Dermis blood vessel endothelial cell (primary cell): Measurements from ENCODE around the gene MERTK. TPM values are rescaled to one million over a fixed set of nuclear protein-coding genes. Genes with fewer than 3 reads are reported as not detected.
"Not testable (repeated sequence)": the region's sequence is repeated elsewhere in the genome, so short reads cannot be mapped to it uniquely, and the experiment has no call there.

Source experiments
- DNase-seq: peaks from one replicate; pipeline ENCODE4 v3.0.0; 2010
- total RNA-seq: library from RNA; depleted of rRNA; stranded (reverse); fragments of >200 nt; gene quantifications from 2 replicates; pipeline ENCODE4 v1.2.3, GENCODE V29; 2014

Gene MERTK
- total RNA-seq, 1 donor from 2014 or later: 25.0 TPM

DNA sequence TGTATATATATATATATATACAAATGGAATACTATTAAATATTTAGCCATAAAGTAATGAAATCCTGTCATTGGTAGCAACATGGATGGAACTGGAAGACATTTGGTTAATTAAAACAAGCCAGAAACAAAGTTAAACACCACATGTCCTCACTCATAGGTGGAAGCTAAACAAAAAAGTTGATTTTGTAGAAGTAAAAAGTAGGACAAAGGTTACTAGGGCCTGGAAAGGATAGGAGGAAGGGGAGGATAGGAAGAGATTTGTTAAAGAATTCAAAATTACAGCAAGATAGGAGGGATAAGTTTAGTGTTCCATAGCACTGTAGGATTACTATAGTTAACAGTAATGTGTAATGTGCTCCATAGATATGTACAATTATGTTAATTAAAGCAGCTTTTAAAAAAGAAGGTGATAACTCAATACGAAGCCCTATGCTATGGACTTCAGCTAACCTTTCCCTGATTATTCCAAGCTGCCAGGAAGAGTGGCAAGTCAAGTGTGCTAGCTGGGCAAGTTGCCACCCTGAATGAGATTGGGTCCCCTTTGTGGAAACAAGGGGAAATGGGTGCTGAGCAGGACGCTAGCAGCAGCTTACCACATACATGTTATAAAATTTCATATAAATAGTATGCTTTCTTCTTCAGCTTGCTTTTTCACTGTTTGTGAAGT is 12.3 kb downstream of the MERTK start:
- no peak for DNase-seq

DNA sequence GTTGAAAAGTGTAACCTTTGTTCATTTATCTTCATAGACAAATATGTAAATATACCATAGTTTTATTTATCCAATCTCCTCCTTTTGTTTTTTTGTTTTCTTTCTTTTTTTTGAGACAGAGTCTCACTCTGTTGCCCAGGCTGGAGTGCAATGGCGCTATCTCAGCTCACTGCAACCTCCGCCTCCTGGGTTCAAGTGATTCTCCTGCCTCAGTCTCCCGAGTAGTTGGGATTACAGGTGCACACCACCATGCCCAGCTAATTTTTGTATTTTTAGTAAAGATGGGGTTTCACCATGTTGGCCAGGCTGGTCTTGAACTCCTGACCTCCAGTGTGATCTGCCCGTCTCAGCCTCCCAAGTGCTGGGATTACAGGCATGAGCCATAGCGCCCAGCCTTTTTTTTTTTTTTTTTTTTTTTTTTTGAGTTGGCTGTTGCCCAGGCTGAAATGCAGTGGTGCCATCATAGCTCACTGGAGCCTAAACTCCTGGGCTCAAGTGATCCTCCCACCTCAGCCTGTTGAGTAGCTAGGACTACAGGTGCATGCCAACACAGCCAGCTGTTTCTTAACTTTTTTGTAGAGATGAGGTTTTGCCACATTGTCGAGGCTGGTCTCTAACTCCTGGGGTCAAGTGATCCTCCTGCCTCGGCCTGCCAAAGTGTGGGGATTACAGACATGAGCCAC is 13.0 kb downstream of the MERTK start:
- not testable (repeated sequence) for DNase-seq

DNA sequence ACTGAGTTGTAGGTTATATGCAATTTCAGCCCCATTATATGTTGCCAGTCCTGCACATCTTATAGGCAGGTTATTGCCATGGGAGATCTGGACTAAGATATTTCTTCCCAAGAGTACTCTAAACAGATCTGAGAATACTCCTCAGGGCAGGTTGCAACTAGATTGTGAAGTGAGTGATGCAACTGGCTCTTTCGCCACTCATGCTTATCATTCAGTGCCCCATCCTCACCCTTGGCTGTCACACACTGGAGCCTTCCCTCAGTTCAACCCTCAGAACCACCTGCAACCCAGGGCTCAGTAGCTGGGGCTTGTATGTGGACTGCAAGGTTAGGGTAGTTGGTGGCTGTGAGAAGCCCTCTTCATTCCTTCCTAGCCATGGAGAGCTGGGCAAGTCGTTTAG is 14.1 kb downstream of the MERTK start:
- DNase-seq: no peak

DNA sequence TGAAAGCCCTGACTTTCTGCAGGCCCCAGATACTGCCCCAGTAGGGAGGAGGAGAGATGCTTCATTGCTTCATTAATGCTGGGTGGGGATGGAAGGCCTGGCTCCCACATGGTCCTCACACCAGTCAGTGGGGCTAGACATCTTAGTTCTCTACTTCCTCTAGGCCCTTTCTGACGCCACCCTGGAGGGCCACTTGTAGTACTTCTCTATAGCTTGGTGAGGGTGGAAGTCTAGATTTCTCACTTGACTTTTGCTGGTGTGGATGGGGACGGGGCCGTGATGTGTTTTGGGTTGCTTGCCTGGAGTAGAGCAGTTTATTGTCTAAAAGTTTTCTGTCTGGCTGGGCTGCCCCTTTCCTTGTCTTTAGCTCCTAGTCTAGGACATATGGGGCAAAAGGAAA is 18.7 kb downstream of the MERTK start:
- no peak for DNase-seq

DNA sequence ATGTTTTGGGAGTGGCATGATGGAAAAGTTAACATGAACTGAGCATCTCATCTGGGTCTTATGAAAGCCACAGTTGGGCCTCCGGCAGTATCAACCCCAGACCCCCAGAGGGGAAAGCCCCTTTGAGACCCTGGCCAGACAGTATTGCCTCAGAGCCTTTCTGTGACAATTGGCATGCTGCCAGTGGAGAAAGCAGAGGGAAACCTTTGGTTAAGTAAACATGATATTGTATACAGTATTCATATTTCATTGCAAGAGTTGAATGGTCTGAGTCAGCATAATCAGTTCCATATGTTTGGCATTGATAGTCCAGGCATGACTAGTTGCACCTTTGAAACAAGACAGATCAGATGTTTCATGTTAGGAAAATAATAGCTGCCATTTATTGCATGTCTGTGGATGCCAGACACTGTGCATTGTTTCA is 20.0 kb downstream of the MERTK start:
- DNase-seq: no peak

DNA sequence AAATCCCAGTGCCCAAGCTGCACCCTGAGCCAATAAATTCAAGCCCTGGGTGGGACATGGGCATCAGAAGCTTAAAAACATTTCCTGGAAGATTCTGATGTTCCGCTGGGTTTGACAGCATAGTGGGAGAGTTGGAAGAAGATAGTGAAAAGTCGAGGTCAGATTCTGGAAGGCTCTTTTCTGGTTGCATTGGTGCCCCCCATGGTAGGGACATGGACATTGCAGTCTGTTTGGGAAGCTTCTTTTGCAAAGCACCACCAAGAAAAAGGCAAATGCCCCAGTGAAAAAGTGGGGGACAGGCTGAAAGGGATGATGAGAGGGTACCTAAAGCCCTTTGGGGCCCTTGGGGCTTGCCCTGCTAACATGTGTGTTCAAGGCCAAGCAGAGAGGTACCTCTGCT is 21.0 kb downstream of the MERTK start:
- peak; percentile 31 for DNase-seq

DNA sequence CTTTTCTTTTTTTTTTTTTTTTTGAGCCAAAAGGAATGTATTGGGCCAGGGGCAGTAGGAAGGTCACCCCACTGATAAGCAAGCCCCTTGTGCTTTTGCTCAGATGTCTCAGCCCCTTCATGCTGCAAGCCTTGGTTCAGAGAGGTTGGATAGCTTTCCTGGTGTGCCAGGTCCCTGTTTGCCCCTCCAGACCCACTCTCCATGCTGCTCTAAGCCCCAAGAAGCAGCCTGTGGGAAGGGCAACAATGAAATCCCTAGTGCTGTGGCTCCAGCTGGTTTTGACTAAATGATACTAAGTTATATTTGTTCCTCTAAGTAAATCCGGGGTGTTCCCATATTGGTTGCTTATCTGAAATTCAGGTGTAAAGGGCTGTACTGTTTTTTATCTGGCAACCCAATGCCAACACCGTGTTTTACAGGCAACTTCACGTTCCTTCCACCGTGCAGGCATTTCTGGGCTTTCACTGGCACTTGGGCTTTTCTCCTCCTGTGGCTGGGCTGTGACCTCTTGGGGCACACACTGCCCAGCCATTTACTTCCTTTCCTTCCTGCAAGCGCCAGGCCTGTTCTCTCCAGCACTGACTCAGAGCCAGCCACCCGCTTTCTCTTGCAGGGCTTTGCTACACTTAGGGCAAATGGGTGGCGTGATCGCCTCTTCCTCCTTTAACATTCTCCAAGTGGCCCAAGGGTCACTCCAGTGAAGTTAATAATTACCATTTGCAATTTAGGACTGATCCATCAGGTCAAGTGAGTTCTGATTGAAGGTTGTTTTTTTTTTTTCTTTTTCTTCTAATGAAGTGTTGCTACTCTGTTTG is 21.6 kb downstream of the MERTK start:
- DNase-seq: peak; percentile 82

DNA sequence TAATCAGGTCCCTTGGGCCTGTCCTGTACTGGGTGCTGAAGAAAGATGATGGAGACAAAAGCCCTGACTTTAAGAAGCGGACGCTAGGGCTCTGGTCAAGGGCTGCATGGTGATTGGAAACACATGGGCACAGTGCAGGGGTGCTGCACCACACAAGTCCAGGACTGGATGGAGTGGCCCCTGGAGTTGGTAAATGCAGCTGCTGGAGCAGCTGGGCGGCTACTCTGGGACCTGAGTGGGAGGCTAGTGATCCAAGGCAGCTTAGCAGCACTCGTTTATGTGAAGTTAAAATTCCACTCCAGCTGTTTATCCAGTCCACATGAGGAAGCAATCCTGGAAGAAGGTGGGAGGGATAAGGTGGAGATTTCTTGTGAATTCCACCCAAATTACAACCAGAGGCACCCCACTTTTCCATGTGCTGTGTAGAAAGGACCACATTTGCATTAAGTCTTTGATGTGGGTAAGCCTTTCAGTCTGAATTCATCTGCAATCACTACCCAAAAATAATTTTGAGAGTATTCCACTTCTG is 24.9 kb downstream of the MERTK start:
- no peak for DNase-seq

DNA sequence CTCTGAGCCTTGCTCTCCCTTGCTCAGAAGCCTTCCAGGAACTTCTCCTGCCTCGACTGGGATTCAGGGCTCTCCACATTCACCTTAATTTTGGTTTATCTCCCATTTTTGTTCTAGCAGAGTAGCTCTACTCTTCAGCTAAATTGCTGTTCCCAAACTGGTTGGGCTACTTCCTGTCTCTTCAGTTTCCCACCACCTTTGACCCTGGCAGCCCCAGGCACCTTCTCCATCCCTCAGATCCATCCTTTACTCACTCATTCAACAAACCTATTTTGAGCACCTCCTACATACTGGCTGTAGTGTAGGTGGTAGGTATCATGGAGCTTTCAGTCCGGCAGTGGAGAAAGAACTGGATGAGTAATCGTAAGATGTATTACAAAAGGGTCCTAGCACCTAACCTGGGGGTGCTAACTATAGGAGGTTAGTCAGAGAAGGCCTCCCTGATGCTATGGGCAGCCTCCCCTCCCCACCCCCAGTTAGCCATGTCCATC is 26.3 kb downstream of the MERTK start:
- DNase-seq: no peak

DNA sequence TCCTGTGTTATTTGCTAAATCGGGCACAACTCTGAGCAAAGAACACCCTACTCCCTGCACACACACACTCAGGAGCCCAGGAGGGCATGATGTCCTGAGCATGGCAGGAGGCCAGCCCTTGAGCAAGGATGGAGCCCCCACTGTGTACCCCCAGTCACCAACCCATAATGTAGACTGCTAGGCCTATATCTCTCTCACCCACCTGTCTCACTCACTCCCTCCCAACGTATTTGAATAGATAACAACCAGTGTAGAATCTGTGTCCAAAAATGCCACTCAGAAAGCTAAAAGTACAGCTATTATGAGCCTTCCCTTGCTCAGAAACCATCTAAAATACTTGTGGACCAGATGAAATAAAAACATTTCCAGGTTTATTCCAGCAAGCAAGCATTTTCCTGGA is 29.3 kb downstream of the MERTK start:
- DNase-seq: no peak

DNA sequence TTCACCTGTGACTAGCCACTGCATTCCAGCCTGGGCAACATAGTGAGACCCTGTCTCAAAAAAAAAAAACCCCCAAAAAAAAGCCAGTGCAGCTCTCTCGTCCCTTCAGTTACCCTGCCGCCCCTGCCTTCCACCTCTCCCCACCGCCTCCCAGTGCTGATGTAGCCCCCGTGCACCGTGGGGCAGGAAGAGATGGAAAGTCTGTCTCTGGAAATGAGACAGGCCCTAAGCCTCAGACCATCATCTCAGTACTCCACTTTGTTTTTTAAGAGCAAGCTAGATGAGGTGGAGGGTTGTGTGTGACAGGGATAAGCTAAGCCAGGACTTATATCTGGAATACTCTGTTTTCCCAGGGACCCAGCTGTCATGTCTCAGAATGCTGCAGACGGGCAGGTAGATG is 32.0 kb downstream of the MERTK start:
- DNase-seq: no peak

DNA sequence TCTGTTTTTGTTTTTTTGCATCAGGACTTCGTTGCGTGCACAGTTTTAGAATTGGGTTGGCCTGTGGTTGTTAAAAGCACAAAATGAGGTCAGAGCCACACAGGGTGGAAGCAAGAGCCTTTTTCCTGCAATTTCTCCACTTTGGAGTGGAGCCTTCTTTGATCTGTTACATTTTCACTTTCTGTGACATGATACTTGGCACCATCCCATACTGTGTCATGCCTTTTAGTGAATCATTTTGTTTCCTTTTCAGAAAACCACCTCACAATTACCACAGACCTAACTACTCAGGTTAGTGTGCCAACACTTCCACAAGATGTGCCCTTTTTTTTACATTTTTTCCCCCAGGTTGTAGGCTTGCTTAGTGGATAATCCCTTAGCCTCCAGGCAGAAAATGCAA is 32.5 kb downstream of the MERTK start:
- peak; percentile 77 for DNase-seq

DNA sequence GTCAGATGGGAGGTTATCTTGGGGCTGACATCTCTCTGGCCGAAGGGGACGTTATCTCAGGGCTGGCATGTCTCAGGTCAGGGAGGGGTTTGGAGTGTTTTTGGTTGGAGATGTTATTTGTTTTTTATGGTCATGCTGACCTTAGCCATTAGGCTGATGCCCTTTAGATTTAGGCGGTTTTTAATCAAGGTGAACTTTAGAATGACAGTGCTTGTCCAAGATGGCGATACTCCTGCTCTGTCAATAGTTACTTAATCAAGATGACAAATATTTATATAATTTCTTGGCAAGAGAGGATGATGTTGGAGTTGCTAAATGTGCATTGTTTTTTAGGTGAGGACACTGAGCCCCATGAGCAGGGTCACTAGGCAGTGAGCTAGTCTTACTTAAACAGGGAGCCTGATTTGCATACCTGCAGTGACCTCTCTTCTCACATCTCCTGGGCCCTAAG is 34.5 kb downstream of the MERTK start:
- no peak for DNase-seq

DNA sequence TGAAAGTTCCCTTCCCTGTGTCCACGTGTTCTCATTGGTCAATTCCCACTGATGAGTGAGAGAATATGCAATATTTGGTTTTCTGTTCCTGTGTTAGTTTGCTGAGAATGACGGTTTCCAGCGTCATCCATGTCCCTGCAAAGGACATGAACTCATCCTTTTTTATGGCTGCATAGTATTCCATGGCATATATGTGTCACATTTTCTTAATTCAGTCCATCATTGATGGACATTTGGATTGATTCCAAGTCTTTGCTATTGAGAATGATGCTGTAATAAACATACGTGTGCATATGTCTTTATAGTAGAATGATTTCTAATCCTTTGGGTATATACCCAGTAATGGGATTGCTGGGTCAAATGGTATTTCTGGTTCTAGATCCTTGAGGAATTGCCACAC is 35.5 kb downstream of the MERTK start:
- not testable (repeated sequence) for DNase-seq

DNA sequence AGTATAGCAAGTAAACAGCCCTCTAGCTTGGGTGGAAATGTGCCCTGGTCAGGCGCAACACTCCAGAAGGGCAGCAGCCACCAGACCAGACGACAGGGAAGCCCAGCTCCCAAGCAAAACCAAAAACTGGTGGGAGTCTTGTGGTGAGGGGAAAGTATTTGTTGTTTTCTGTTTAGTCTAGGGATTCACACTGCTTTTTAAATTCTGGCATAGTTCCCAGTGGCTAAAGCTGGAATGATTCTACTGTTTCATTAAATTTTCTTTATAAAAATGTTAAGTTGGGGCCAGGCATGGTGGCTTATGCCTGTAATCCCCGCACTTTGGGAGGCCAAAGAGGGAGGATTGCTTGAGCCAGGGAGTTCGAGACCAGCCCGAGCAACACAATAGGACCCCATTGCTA is 38.5 kb downstream of the MERTK start:
- DNase-seq: no peak

DNA sequence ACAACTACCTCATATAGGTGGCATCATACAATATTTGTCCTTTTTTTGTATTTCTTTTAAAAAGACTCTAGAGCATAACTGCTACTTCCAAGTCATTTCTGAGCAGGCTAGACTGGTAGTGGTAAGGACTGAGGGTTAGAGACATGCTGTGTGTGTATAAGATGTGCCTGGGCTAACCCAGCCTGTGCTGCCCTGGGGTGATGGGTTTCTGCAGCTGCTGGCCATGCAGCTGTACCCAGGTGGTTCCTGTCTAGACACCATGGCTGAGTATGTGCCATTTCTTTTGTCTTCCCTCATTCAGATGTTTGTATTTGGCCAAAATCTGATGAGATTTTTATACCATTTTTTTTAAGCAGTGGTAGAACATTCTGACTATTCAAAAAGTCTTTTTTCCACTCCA is 40.0 kb downstream of the MERTK start:
- DNase-seq: peak; percentile 78

DNA sequence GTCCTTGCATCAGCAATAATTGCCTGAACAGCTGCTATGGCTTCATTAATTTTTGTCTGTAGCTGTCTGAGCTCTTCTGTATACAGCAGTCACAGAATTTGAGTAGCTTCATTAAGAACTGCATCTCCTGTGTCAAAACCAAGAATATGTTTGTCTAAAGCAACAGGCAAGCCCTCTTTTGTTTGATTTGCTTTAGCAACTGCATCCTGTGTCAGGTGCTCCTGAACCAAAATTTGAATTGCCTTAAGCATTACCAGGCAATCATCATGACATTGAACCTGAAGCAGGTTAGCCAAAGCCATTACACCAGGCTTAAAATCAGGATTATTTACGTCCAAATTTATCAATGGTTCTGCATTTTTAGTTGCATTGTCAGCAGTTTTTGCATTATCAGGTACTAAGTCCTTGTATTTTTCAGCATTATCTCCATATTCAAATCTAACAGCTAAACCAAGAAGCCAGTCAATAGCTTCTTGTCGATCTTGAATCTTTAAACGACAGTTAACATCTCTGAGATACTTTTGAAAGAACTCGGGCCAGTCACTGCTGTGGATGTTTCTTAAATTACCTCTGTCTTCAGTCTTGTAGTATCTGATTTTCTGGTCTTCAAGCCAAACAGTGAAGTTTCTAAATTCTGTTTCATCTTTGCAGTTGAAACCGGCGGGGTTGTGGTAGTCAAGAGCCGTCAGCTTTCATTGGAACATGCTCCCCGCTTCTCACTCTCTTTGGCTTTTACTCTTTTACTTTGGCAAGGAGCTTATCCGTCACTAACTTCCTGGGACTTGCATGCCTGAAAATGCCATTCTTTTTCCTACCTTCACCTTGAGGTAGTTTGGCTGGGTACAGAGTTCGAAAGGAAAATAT is 42.2 kb downstream of the MERTK start:
- DNase-seq: no peak

DNA sequence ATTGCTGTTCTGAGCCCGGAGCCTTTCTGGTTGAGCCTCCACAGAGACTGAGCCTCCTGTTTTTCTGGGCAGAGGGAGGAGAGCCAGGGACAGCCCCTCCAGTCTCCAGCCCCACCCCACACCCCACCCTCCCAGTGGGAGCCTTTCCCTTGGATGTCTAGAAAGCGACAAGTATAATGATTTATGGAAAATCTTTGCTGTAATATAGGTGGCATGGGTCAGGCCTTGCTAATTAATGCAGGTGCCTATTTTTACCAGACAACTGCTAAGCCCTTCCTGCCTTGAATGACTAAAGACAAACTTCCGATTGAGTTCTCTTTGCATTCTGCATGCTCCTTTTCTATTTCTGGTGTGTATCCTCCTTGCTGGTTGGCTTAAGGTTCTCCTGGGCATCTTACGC is 43.1 kb downstream of the MERTK start:
- peak; percentile 49 for DNase-seq

DNA sequence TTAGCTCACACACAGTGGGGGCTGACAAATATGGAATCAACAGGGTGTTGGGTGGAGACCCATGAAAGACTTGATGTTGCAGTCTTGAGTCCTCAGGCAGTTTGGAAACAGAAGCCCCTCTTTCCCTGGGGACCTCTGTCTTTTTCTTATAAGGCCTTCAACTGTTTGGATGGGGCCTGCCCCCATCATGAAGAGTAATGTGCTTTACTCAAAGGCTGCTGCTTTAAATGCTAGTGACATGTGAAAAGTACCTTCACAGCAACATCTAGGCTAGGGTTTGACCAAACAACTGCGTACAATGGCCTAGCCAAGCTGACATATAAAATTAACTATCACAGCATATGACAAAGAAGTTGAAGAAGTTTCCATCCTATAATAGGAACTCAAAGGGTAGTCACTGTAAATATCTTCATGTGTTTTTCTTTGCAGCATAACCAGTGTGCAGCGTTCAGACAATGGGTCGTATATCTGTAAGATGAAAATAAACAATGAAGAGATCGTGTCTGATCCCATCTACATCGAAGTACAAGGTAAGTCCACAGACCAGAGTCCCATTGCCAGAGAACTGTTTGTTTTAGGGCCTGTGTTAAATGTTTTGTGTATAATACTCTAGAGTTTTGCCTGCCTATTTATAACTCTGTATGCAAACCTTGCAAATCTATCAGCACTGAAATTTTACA is 46.3 kb downstream of the MERTK start:
- DNase-seq: no peak

DNA sequence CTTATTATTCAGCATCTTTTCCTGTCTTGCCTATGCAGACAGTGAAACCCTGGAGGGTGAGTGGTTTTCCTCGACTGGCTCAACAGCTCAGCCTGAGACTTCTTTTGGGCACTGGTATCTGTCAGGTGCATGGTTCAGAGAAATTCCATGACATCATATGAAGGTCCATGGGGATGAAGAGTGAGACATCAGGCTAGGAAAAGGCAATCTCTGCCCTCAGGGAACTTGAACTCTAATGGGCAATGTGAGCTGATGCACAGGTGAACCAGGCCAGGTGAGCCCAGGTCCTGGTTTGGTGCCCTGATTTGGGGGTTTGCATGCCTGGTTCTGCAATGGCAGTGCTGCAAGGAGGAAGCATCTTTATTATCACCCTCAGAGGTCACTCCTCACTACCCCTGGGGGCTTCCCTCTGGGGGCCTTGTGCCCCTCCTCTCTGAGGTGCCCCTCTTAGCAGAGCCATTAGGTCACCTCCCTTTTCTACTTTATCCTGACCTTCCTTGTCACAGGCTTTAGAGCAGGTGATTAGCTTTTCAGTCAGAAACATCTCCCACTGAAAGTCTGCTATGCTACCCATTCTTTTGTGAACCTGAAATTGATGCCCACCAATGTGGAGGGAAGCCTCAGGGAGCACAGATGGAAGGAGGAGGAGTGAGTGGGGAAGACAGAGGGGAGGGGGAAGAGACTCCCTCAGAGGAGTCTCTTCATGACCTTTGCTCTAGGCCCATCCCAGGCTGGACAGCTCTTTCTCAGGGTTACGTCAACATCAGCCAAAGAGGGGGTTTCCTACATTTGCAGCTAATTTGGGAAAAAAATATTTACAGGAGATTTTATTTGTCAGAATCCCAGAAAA is 47.3 kb downstream of the MERTK start:
- no peak for DNase-seq
